ENCODE data around the gene SVIP.

DNA sequence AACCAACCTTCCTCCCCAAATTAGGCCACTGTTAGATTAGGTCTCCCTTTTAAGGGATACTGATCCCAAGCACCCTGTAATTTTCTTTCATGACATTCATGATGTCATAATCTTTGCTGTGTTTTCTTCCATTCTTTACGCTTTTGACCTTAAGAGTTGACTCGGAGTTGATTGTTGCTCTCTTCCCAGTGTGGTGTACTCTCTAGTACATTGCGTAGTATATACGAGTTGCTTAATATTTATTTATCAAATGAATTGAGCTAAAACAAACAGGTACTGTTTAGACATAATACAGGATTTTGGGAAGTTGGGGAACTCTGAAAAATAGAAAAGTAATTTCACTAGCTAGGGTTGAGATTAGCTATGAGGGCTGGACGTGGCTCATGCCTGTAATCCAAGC lies 49.8 kb downstream of the SVIP start:
- TF ChIP-seq POLR2AphosphoS5 (IDR thresholded peaks at IDR 0.05; ENCODE audit: low read depth, low read length) (no peak), POLR2A (IDR thresholded peaks at IDR 0.05; ENCODE audit: low read depth, low read length) (no peak)
